ENCODE results near the gene SULF2.

Gene SULF2

DNA sequence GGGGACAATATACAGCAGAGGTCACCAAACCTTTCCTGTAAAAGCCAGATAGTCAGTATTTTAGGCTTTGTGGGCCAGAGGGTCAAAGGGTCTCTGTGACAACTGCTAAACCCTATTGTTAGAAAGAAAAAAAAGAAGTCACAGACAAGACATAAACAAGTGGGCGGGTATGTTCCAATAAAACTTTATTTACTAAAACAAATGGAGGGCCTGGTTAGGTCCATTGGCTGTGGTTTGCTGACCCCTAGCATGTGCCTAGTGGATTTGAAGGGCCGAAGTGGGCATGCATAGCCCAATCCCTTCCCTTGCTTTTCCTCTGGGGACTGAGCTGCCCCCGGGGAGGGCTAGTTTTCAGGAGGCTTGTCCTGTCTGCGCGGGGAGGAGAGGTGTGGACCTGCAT lies 78.9 kb downstream of the SULF2 start:
- no peak for DNase-seq

DNA sequence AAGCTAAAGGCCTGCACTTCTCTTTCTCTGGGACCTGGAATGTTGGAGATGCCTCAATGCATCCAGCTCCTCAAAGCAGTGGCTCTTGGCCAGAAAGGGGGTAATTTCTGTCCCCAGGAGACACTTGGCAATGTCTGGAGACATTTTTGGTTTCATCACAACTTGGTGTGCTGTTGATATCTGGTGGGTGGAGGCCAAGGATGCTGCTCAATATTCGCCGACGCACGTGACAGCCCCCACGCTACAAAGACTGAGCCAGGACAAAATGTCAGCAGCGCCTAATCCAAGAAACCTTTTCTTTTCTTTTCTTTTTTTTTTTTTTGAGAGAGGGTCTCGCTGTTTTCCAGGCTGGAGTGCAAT lies 79.8 kb downstream of the SULF2 start:
- DNase-seq = no peak

GRCh38 chr20:47704746-47705496 lies 80.4 kb downstream of the SULF2 start:
- DNase-seq = no peak

- no peak for DNase-seq
These were observed 81.5 kb downstream of the SULF2 start for GRCh38 chr20:47703748-47704147.

DNA sequence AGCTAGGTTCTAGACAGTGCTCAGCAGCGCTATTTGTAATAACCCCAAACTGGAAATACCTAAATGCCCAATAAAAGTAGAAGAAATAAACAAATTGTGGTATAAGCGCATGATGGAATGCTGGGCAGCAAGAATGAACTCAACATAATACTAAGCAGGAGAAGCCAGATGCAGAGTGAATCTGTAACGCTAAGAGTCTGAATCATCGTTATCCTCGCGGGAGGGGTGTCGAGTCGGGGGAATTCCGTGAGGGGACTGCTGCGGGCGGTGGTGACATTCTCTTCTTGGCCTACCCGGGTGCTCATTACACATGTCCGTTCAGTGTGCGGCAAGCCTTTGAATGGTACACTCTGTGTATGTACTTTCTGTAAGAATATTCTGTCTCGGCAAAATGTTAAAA lies 83.7 kb downstream of the SULF2 start:
- no peak for DNase-seq

DNA sequence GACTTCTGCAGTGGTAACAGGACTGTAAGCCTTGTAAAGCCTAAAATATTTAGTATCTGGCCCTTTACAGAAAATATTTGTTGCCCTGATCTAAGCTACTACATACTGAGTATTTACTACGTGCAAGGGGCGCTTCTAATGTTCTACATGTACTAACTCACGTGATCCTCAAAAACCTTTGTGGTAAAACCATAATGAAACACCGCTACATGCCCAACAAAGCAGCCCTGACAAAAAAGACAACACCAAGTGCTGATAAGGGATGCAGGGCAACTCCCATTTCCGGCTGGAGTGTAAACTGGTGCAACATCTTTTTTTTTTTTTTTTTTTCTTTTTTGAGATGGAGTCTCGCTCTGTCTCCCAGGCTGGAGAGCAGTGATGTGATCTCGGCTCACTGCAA lies 85.0 kb downstream of the SULF2 start:
- no peak for DNase-seq

GRCh38 chr20:47699818-47700217 lies 85.5 kb downstream of the SULF2 start:
- DNase-seq = no peak

GRCh38 chr20:47698142-47698541 lies 87.1 kb downstream of the SULF2 start:
- DNase-seq = no peak

GRCh38 chr20:47696856-47697255 lies 88.4 kb downstream of the SULF2 start:
- DNase-seq = no peak

GRCh38 chr20:47694021-47694818 lies 91.1 kb downstream of the SULF2 start:
- DNase-seq = no peak

DNA sequence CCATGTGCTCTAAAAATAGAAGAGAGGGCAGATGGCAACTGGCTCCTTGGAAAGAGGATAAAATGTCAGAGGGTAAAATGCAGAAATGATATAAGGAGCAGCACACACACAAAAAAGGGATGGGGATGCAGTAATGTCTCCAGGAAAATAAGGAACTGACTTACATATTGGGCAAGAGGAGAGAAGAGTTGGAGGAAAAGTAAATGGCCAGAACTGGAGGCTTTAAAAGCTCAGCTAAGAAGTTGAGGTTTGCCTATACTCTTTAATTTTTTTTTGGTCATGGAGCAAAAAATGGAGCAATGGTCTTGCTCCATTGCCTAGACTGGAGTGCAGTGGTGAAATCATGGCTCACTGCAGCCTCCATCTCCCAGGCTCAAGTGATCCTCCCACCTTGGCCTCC lies 93.7 kb downstream of the SULF2 start:
- DNase-seq = no peak

GRCh38 chr20:47689731-47690130 lies 95.5 kb downstream of the SULF2 start:
- DNase-seq = no peak

DNA sequence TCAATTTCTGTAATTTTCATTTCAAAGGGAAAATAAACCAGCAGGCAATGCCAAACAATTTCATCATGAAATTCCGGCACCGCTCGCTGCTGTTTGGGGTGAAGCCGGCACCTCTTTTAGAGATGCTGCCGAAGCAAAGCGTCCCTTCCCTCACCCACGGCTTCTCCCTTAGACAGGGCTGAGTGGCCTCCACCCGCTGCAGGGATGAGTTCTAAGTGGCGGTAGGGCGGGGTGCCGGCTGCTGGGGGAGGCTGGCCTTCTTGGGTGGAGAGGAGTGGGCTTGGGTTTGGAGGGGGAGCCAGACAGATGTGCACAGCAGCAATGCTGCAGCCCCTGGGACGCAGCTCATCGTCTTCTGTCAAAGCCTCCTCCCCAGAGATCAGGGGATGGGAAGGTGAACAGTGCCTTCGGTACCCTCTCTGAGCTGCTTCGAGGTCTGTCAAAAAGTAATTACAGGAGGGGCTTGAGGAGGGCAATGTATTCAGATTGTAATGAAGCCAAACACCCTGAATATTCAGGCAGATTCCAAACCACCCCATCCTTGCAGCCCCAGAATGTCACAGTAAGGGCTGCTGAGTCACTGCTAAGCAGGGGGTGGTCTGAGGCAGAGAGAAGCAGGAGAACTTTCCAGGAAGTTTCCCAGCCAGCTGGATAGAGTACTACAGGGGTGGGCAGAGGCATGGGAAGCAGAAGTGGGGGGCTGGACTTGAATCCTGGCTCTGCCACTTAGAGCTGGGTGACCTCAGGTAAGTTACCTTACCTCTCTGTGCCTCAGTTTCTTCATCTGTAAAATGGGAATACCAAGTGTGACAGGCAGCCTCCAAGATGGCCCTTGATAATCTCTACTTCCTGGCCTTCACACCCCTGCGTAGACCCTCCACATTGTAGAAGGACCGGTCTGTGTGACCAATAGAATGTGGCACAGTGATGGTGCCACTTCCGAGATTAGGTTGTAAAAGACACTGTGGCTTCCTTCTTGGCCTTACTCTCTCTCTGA lies 96.6 kb downstream of the SULF2 start:
- no peak for DNase-seq

DNA sequence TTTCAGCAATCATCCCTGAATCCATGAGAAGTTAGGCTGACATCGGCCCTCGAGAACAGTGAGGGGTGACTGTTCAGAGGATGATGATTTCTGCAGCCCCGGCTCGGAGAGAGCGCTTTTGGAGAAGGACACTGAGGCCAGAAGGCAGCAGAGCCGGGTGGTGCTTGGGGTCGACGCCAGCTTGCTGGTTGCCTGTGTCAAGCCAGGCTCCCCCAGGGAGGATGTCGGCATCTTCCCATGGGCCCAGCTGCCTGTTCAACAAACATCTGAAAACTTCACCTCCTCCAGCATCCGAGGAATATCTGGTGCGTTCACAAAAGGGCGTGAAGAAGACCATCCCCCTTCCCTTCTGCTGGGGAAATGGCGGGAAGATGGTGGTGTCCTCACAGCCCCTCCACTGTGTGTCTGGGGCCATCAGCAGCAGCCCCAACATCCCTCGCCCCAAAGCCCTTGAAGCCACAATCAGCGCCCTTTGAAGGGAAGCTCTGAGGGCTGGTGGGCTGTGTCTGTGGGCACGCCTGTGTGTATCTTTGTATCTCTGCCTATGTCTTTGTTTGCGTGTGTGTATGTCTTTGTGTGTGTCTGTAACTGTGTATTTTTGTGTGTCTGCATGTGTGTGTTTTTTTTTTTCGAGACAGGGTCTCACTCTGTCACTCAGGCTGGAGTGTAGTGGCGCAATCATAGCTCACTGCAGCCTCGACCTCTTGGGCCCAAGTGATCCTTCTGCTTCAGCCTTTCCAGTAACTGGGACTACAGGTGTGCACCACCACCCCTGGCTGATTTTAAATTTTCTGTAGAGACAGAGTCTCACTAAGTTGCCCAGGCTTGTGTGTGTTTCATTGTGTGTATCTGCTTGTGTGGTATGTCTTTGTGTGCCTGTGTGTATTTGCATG lies 97.9 kb downstream of the SULF2 start:
- no peak for DNase-seq

GRCh38 chr20:47686545-47686944 lies 98.7 kb downstream of the SULF2 start:
- DNase-seq = no peak

- DNase-seq = no peak
These were observed 100.8 kb downstream of the SULF2 start for GRCh38 chr20:47684306-47685080.

DNA sequence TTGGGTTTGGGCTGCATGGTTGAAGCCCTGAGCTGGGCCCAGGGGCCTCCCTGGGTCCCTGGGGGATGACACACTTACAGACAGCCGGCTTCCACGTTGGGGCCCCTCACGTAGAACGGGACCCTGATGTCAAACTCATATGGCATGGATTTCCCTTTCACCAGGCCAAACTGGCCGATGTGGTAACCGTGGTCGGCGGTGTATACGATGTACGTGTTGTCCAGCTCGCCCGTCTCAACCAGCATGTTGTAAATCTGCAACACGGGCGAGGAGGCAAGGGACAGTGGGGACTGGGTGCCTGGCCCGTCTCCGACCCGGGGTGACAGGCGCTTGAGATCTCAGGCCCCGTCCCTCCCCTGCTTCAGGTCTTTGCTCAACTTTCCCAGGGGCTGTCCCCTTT lies 102.4 kb downstream of the SULF2 start:
- no peak for DNase-seq

- no peak for DNase-seq
These were observed 103.1 kb downstream of the SULF2 start for GRCh38 chr20:47682028-47682783.

DNA sequence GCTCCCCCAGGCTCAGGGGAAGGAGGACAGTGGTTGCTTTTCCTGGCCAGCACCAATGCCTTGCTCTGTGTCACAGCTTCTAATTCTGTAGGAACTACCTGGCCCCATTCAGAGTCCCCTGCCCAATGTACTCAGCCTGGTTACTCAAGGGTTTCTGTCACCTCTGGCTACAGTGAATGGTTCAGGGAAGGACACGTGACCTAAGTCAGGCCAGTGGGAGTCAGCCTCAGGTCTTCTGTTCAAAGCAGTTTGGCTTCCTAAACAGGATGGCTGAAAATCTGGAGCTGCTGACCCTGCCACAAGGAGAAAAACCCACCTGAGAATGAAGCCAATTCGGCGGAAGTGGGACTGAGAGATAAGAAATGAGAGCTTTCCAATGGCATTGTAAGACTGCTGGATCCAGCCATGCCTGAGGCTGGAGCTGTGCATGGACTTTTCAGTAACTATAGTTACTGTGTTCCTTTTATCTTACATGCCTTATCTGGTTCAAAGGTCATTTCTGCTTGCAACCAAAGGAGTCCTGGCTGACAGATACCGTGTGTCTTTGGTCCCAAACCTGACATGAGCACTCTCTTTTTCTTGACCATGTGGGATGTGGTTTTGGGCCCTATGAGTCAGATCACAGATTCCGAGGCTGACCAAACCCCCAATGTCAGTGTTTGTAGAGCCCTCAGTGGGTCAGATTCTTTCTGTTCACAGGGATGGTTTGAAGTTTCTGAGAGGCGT lies 104.3 kb downstream of the SULF2 start:
- no peak for DNase-seq

DNA sequence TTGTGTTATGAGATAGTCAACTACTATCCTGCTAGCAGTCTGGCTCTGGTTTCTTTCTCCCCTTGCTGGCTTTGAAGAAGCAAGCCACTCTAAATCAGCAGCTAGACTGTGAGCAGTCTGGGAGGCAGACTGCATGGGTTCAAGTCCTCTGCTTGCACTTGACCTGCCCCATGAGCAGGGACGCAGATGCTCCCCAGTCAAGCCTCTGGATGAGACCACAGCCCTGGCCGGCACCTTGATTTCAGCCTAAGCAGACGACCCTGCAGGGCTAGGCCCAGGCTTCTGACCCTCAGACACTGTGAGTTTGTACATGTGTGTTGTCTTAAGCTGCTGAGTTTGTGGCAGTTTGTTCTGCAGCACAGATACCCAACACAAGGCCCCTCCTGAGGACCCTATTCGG lies 105.8 kb downstream of the SULF2 start:
- DNase-seq = no peak
